GM13977 (cell line): Measurements from ENCODE around the gene UTF1.

Experiments used
- DNase-seq: peaks from one replicate; pipeline ENCODE4 v3.0.0; 2012; ENCODE audit warnings: low spot score
- CTCF ChIP-seq: IDR thresholded peaks from 2 replicates; pipeline ENCODE4 v1.5.1; 2012; ENCODE audit warnings: mild to moderate bottlenecking, control low read depth; ENCODE audit not compliant: insufficient read depth; ENCODE audit errors: extremely low read depth, missing control alignments
- in situ Hi-C: fragments of 300-500 bp; cut with MboI; formaldehyde crosslinking; loops from one replicate; pipeline ENCODE4 v1.12.0; 2022; ENCODE audit warnings: low sequenced_read_pairs, low pct_unique_long_range_greater_than_20kb, mixed read lengths, inconsistent platforms; ENCODE audit not compliant: unreplicated experiment

The UTF1 gene

GRCh38 chr10:133185421-133185820 is 44.6 kb upstream of the UTF1 start:
- no peak for DNase-seq
- in situ Hi-C loops, result no loop called here
- TF ChIP-seq CTCF, result no peak

GRCh38 chr10:133185916-133186315 is 44.1 kb upstream of the UTF1 start:
- DNase-seq, result no peak
- TF ChIP-seq CTCF, result no peak
- in situ Hi-C loops, result no loop called here

- no peak for DNase-seq
- in situ Hi-C loops, result no loop called here
- no peak for TF ChIP-seq CTCF
These were observed 43.5 kb upstream of the UTF1 start for GRCh38 chr10:133186416-133187090.

GRCh38 chr10:133187091-133187905 is 42.7 kb upstream of the UTF1 start:
- in situ Hi-C loops, result no loop called here
- no peak for DNase-seq
- no peak for TF ChIP-seq CTCF

- no peak for DNase-seq
These were observed 41.9 kb upstream of the UTF1 start for GRCh38 chr10:133187906-133188681.

More at GRCh38 chr10:133187906-133188681, 41.9 kb upstream of the UTF1 start:
- TF ChIP-seq CTCF, result no peak
- in situ Hi-C loops, result no loop called here
